NCI-H187 treated with DMSO at 0.1 percent for 48 hours (cell line): Measurements from ENCODE around the gene ABLIM3.
A peak's percentile ranks its signal among the peaks of the same experiment; 100 is the strongest.

Experiments
- DNase-seq: peaks from one replicate; lab custom pipeline; 2025; lab: John Stamatoyannopoulos, UW

Gene ABLIM3

GRCh38 chr5:149282027-149282965, 141.0 kb downstream of the ABLIM3 start:
- DNase-seq, result no peak

- DNase-seq, result no peak
Measured at GRCh38 chr5:149282966-149283332, 141.7 kb downstream of the ABLIM3 start.

GRCh38 chr5:149283626-149284480, 142.6 kb downstream of the ABLIM3 start:
- peak; percentile 69 for DNase-seq

DNA sequence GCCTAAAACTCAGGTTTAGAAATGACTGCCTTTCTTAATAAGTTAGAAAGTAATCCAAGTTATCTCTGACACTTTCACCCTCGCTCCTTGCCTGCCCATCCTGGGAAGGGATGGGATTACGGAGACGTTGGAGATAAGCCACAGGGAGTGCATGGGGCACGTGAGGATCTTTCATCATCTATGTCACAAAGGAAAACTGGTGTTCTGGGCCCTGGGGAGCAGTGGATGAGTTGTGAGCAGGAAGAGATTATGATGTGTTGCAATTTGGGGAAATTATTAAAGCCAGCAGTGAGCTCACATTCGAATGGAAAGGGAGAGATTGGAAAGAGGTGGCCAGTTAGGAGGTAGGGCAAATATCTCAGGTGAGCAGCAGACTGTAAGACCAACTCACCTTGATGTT, 143.2 kb downstream of the ABLIM3 start:
- no peak for DNase-seq

DNA sequence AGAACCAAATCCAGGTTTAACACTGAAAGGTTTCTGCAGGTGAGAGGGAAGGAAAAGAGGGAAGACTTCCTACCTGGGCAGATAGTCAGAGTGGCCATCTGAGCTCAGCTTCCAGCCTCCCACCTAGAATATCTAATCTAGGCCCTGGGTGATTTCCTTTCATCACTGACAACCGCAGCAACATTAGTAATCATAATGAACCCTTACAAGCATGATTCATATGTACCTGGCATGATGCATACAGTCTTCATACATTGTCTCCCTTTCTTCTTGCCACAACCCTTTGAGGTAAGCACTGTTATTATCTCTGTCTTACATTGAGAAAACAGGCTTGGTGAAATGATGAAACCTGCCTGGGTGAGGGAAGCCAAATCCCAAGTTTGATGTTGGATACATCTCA, 143.9 kb downstream of the ABLIM3 start:
- DNase-seq, result no peak

GRCh38 chr5:149288436-149288835, 147.1 kb downstream of the ABLIM3 start:
- no peak for DNase-seq

GRCh38 chr5:149289301-149289700, 148.0 kb downstream of the ABLIM3 start:
- DNase-seq, result no peak

DNA sequence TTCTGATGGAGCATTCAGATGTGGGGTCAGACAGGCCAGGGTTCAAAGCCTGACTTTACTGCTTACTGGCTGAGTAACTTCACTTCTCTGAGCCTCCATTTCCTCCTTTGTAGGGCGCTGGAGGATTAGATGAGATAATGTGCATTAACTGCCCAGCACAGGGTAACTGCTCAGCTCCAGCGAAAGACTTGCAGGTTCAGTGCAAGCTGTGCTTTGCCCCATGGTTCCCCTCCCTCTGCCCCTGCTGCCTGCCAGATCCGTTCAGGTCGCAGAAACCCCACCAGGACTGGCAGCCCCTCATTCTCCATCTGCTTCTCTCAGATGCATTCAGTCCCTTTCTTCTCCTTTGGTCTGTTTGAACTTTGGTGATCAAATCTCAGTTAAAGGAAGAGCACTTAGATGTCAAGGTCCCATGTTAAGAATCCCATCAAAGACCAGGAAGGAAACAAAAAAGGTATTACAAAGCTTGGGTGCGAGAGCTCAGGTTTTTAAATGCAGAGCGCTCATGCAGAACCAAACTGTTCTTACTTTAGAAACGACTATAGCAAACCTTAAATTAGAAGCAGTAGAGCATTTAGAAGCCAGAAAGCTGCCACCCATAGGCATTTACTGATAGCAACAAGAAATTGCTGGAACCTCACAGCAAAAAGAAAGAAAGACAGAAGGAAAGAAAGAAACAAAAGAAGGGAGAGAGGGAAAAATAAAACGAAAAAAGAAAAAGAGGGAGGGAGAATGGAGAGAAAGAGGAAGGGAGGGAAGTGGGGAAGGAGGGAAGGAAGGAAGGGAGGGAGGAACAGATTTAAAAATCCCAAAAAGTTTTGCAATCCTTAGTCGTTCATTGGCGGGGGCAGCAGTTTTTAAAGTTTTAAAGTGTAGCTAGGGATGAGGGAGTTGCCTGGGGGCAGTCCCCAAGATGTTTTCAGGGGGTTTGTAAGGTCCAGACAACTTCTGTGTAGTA, 153.9 kb downstream of the ABLIM3 start:
- DNase-seq, result no peak

DNA sequence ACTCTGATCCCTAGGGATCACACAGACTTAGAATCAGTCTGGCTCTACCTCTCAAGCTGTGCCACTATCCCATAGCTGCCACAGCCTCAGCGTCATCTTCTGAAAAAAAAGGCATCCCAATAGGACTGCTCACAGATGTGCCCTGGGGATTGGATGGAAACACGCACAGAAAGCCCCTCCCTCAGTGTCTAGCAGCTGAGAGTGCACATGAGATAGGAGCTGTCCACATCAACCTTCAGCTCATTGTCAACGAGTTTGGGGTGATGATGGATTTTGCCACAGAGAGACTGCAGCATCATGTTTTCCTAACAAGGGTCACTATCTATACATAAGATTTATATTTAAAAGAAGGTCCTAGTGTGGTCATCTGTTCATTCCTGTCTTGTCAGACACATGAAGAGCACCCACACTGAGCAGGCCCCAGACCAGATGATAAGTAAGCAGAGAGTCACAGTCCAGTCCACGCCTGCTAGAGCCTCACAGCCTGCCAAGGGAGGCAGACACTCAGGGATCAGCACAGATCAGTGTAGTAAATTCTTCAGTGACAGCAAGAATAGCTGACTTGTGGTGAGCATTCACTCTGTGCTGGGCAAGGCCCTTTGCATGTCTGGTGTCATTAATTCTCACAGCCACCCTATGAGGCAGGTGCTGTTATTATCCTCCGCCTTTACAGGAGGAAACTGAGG, 156.2 kb downstream of the ABLIM3 start:
- no peak for DNase-seq

DNA sequence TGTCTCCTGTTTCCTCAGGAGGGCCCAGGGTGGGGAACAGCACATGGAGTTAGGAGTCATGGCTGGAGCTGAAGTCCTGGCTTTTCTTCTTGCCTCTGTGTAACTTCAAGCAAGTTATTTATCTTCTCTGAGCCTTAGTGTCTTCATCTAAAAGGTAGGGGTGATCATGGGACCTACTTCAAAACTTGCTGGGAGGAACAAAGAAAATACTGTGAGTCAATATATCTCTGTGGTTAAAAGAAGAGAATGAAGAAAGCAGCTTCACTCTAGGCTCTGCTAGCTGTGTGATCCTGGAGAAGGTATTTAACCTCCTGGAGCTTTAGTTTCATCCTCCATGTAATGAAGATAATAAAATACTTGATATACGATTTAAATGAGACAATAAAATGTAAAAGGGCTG, 156.9 kb downstream of the ABLIM3 start:
- no peak for DNase-seq

GRCh38 chr5:149298842-149299404, 157.6 kb downstream of the ABLIM3 start:
- DNase-seq, result no peak

DNA sequence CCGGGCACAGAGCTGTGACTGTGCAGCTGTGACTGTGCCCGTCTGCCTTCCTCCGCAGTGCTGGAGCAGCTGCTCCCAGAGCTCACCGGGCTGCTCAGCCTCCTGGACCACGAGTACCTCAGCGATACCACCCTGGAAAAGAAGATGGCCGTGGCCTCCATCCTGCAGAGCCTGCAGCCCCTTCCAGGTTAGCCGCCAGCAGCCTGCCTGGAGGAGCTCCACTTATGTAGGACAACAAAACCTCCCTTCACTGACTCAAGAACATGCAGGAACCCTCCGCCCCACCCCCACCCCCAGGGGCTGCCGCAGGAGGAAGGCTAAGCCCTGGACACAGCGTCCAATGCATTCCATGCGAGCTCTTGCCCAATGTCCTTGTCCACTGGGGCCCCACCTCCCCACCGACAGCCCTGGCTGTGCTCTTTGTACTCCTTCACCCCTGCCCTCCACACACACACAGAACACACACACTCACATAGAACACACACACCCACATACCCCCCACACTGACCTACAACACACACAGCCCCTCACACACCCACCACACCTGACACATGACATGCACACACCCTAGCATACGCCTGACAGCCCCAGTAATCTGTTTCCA, 158.3 kb downstream of the ABLIM3 start:
- no peak for DNase-seq

- no peak for DNase-seq
Measured at GRCh38 chr5:149300441-149300840, 159.1 kb downstream of the ABLIM3 start.

- no peak for DNase-seq
Measured at GRCh38 chr5:149301049-149301743, 159.9 kb downstream of the ABLIM3 start.

DNA sequence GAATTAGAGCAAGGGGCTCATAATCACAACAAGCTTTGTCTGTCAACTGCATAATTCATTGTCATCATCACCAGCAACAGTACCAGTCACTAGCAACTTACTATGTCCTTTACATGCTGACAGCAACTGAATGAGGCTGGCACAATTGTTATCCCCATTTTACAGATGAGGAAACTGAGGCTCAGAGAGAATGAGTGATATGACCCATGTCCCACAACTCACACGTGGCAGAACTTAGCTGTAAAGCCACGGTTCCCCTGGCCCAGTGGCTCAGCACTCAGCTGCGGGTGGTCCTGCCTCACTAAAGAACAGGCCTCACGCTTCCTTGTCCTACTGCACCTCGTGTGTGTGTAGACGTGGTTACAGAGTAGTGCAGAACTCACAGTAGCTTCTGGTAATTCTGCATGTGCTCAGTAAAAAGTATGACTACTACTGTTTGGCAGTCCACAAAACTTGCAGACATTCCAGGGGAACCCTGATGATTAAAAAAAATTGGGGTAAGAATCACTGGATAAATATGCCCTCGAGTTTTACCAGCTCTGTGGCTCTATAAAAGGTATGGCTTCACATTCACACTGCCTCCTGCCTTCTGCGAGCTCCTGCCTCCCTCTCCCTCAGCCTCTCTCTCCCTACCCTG, 160.6 kb downstream of the ABLIM3 start:
- DNase-seq, result no peak

DNA sequence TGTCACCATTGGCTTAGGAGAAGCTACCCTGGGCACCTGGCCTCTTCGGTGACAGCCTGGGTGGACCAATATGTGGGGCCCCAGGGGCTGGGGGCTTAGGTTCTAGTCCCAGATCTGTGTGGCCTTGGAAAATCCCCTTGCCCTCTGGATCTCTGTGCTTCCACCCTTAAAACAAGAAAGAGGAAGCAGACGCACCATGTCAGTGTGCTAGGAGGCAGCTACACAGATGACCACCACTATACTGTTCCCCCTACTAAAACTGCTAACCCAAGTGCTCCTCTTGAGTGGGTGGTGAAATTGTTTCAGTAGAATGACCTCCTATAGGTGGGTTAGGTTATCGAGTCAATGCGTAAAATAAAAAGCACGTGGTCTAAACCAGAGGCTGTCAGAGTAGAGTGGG, 161.3 kb downstream of the ABLIM3 start:
- no peak for DNase-seq

DNA sequence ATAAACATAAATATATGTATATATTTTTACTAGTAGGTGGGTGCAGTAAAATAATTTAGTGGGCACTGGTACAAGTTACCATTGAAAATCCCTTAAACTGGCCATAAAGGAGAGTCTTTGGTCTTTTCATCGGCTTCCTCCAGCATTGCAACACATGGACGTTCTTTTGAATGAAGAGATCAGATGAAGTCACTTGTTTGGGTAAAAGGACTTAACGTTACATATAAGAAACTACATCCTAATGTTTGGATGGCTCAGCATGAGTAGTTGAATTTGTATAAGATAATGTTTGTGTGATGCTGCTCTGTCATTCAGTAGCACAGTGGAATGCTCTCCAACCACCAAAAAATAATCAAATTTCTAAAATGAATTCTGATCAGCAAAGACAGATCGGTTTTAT, 161.9 kb downstream of the ABLIM3 start:
- no peak for DNase-seq

- DNase-seq, result no peak
Measured at GRCh38 chr5:149304195-149305078, 163.1 kb downstream of the ABLIM3 start.
